GM12878 (cell line): ENCODE measurements around the gene TPGS1.

Source experiments
- CBX5 ChIP-seq: sonication (generic); IDR thresholded peaks from 2 replicates; pipeline ENCODE4 v1.6.1; 2016; ENCODE audit warnings: low read depth, moderate library complexity, mild to moderate bottlenecking, inconsistent platforms
- CEBPB ChIP-seq, 2 experiments: fragments of 150-350 bp in 1 of 2; IDR thresholded peaks; 2 replicates each; pipeline ENCODE4 v1.6.1; 2012 to 2014; ENCODE audit warnings: low read depth in 2 of 2, low read length in 2 of 2, borderline replicate concordance in 1 of 2, inconsistent platforms in 1 of 2
- NR2C1 ChIP-seq: fragments of 450-650 bp; IDR thresholded peaks from 2 replicates; pipeline ENCODE4 v1.6.1; 2017; ENCODE audit warnings: antibody characterized with exemption, mild to moderate bottlenecking, moderate library complexity
- RCOR1 ChIP-seq: conservative IDR thresholded peaks from 2 replicates; pipeline ENCODE4 v1.6.1; 2012; ENCODE audit warnings: low read depth, low read length, improper control_type of control experiment
- SIN3A ChIP-seq: IDR thresholded peaks from 2 replicates; pipeline ENCODE4 v1.6.1; 2012; ENCODE audit warnings: low read depth, low read length, improper control_type of control experiment
- TAF1 ChIP-seq: IDR thresholded peaks from 2 replicates; pipeline ENCODE4 v1.6.1; 2011; ENCODE audit warnings: mild to moderate bottlenecking, low read depth, low read length, borderline replicate concordance
- TCF3 ChIP-seq: IDR thresholded peaks from 2 replicates; pipeline ENCODE4 v1.6.1; 2012; ENCODE audit warnings: low read depth, mild to moderate bottlenecking, low read length, borderline replicate concordance; ENCODE audit not compliant: insufficient read depth
- TF ChIP-seq, protein P1 (sequence below), 3 experiments: IDR thresholded peaks in 2 of 3; conservative IDR thresholded peaks in 1 of 3; 2 replicates each; pipeline ENCODE4 v1.5.1; 2011; ENCODE audit warnings: low read depth in 3 of 3, low read length in 3 of 3, mild to moderate bottlenecking in 3 of 3, control low read depth in 2 of 3, moderate library complexity in 2 of 3, inconsistent platforms in 1 of 3, mixed read lengths in 1 of 3; ENCODE audit not compliant: control insufficient read depth in 2 of 3, insufficient read depth in 1 of 3; ENCODE audit errors: extremely low read depth in 1 of 3

DNA sequence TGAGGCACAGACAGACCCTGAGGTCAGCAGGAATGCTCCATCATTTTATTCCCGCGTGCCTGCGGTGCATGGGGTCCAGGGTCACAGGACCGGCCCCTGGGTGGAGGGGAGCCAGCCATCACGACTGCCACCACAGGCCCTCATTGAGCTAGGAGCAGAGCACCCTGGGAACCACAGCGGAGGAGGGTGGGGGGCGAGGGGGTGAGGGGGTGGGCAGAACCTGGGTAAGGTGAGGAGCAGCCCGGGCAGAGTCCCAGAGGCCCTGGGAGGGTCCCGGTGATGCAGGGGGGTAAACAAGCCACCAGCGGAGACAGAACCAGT is 12.3 kb upstream of the TPGS1 start:
- no peak for TF ChIP-seq TAF1
- TF ChIP-seq CBX5, result no peak
- TF ChIP-seq CEBPB (IDR thresholded peaks at IDR 0.05; ENCODE audit: borderline replicate concordance in 1 of 2, low read depth in 2 of 2, low read length in 2 of 2), result no peak
- no peak for TF ChIP-seq RCOR1
- TF ChIP-seq TCF3, result no peak
- TF ChIP-seq, protein P1, sequence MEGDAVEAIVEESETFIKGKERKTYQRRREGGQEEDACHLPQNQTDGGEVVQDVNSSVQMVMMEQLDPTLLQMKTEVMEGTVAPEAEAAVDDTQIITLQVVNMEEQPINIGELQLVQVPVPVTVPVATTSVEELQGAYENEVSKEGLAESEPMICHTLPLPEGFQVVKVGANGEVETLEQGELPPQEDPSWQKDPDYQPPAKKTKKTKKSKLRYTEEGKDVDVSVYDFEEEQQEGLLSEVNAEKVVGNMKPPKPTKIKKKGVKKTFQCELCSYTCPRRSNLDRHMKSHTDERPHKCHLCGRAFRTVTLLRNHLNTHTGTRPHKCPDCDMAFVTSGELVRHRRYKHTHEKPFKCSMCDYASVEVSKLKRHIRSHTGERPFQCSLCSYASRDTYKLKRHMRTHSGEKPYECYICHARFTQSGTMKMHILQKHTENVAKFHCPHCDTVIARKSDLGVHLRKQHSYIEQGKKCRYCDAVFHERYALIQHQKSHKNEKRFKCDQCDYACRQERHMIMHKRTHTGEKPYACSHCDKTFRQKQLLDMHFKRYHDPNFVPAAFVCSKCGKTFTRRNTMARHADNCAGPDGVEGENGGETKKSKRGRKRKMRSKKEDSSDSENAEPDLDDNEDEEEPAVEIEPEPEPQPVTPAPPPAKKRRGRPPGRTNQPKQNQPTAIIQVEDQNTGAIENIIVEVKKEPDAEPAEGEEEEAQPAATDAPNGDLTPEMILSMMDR (IDR thresholded peaks at IDR 0.05 in 2 of 3, conservative IDR thresholded peaks at IDR 0.05 in 1 of 3; ENCODE audit: control insufficient read depth in 2 of 3, extremely low read depth in 1 of 3, insufficient read depth in 1 of 3, low read depth in 3 of 3, low read length in 3 of 3), result no peak
- TF ChIP-seq SIN3A, result no peak
- TF ChIP-seq NR2C1, result no peak
